Measurements from ENCODE around the gene STX2.

STX2 gene

GRCh38 chr12:130747867-130748740 is 90.9 kb downstream of the STX2 start:
- CTCF ChIA-PET: interaction anchor here (0.8 to 1.6 kb wide), 9 partner anchors 9 to 76 kb away, joined by 3 to 5 read pairs (median 4); no protein-coding TSS in a partner anchor
- TF ChIP-seq, protein P1, sequence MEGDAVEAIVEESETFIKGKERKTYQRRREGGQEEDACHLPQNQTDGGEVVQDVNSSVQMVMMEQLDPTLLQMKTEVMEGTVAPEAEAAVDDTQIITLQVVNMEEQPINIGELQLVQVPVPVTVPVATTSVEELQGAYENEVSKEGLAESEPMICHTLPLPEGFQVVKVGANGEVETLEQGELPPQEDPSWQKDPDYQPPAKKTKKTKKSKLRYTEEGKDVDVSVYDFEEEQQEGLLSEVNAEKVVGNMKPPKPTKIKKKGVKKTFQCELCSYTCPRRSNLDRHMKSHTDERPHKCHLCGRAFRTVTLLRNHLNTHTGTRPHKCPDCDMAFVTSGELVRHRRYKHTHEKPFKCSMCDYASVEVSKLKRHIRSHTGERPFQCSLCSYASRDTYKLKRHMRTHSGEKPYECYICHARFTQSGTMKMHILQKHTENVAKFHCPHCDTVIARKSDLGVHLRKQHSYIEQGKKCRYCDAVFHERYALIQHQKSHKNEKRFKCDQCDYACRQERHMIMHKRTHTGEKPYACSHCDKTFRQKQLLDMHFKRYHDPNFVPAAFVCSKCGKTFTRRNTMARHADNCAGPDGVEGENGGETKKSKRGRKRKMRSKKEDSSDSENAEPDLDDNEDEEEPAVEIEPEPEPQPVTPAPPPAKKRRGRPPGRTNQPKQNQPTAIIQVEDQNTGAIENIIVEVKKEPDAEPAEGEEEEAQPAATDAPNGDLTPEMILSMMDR (IDR thresholded peaks at IDR 0.05; ENCODE audit: insufficient read depth, low read length, missing control alignments): peak; percentile 87
- DNase-seq (ENCODE audit: low read depth, low spot score): no peak
- H3K4me3 ChIP-seq (ENCODE audit: low read depth, low read length): no peak overlapping the region
- POLR2A ChIA-PET: no interaction called here

- H3K4me3 ChIP-seq (ENCODE audit: low read depth, low read length): no peak overlapping the region
- TF ChIP-seq, protein P1 (IDR thresholded peaks at IDR 0.05; ENCODE audit: insufficient read depth, low read length, missing control alignments): no peak
- DNase-seq (ENCODE audit: low read depth, low spot score): no peak
- POLR2A ChIA-PET: no interaction called here
- CTCF ChIA-PET: interaction anchor here (1.5 kb wide), 1 partner anchor 699 kb away, joined by 4 read pairs; no protein-coding TSS in a partner anchor
Measured at GRCh38 chr12:130746546-130746945, 92.5 kb downstream of the STX2 start.

DNA sequence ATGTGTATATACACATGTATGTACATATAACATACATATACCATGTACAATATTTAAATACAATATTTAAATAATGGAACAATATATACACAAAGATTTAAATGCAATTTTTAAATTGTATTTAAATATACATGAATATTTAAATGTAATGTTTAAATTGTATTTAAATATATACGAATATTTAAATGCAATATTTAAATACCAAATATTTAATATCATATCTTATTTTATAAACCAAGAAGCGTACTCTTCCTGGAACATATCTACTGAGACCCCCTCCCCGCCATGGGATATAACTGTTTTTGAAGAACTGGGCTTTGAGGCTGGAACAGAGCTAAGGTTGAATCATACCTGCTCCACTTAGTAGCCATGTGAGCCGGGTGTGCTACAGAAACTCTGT is 93.1 kb downstream of the STX2 start:
- ChIA-PET CTCF (interaction anchor here (1.5 kb wide), 1 partner anchor 698 kb away, joined by 4 read pairs; no protein-coding TSS in a partner anchor), POLR2A (no interaction called here)
- no peak for DNase-seq (ENCODE audit: low read depth, low spot score)
- TF ChIP-seq, protein P1 (IDR thresholded peaks at IDR 0.05; ENCODE audit: insufficient read depth, low read length, missing control alignments): no peak
- H3K4me3 ChIP-seq (ENCODE audit: low read depth, low read length): no peak overlapping the region

DNA sequence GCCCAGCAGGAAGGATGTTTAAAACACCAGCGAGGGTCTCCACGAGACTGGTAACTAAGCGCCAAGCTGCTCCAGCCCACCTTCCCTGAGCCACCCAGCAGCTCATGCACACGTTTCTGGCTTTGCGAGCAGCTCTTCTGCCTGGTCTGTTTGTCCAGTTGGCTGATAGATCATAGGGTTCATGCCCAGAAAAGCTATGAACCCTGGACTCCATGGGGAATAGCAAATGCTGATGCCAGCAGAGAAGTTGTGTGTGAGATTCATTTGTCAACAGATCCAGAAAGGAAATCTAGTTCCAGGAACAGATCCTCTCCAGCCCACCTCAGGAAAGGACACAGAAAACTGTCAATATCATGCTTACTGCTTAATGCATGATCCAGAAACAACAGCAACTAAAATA is 94.8 kb downstream of the STX2 start:
- no peak overlapping the region for H3K4me3 ChIP-seq (ENCODE audit: low read depth, low read length)
- TF ChIP-seq, protein P1 (IDR thresholded peaks at IDR 0.05; ENCODE audit: insufficient read depth, low read length, missing control alignments): no peak
- no peak for DNase-seq (ENCODE audit: low read depth, low spot score)
- ChIA-PET POLR2A (no interaction called here), CTCF (interaction anchor here (1.2 kb wide), 1 partner anchor 9 kb away, joined by 4 read pairs; no protein-coding TSS in a partner anchor)

DNA sequence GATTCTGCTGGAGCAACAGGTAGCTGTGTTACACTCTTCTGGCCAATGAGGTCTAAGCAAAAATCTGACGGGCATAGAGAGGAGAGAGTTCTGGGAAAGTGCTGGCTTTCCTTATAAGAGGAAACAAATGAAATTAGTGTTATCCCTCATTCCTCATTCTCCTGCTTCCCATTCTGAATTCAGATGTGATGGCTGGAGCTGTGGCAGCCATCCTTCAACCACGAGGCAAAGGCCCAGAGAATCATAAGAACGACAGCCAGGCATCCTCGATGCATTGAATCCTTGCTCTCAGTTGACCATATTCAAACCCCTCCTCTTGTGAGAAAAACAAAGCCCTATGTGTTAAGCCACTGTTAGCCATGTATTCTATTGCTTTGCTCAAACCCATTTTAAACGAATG is 95.4 kb downstream of the STX2 start:
- TF ChIP-seq, protein P1 (IDR thresholded peaks at IDR 0.05; ENCODE audit: insufficient read depth, low read length, missing control alignments): no peak
- H3K4me3 ChIP-seq (ENCODE audit: low read depth, low read length): no peak overlapping the region
- no peak for DNase-seq (ENCODE audit: low read depth, low spot score)
- ChIA-PET POLR2A (no interaction called here), CTCF (interaction anchor here (1.2 kb wide), 1 partner anchor 10 kb away, joined by 4 read pairs; no protein-coding TSS in a partner anchor)

- no peak overlapping the region for H3K4me3 ChIP-seq (ENCODE audit: low read depth, low read length)
- no peak for DNase-seq (ENCODE audit: low read depth, low spot score)
- TF ChIP-seq, protein P1 (IDR thresholded peaks at IDR 0.05; ENCODE audit: insufficient read depth, low read length, missing control alignments): no peak
- POLR2A ChIA-PET: no interaction called here
- CTCF ChIA-PET: no interaction called here
Measured at GRCh38 chr12:130743176-130743575, 95.9 kb downstream of the STX2 start.
